Measurements from ENCODE around the gene CCDC154.
A peak's percentile ranks its signal among the peaks of the same experiment; 100 is the strongest.
"Not testable (repeated sequence)": the region's sequence is repeated elsewhere in the genome, so short reads cannot be mapped to it uniquely, and the experiment has no call there.

The CCDC154 gene

DNA sequence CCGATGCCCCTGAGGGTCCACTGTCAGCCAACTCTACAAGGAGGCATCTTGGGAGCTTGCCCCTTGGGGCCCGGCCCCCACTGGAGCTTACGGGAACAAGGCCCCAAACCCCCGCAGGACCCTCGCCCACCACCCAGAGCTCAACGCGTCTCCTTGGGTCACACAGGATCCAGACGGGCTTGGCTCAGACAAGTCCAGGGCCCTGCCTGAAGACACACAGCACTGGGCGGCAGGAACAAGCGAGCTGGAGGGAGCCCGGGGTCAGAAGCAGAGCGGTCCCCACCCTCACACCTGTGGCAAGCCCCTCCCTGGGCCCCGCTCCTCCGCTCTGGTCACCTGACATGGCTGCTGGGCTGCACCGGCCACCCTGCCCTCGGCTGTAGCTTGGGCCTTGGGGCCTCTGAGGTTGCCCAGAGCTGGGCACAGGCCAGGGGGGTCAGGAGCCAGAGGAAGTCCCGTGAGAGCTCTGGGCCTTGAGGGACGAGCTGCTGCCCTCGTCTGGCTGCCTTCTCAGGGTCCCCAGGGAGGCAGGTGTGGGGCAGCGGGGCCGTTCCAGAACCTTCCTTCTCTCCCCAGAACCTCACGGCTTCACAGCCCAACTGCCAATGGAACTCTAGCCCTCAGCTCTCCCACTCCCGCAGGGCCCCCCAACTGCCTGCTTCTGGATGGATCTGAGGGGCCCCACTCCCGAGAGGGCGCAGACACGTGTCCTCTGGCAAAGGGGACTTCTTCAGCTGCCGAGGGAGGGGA is at the start of gene CCDC154:
Gene CCDC154 (minus strand): TSS at position 577 of the 750 bp plus-strand sequence. CDS start 234 bp downstream, at position 343.
- no peak for DNase-seq

DNA sequence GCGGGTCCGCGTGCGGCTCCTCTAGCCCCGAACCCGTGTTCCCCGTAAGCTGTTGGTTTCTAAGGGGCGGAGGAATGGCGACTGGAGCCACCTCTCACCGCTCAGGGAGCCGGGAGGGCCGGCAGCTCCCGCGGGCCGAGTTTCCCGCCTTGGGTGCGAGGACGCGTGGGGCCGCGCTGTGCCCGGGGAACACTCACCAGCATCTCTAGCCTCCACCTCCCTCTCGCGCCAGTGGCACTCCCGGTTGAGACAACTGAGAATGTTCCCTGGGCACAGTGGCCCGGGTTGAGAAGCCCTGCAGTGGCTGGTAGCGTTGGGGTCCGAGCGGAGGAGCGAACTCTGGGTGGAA is 49.4 kb upstream of the CCDC154 start:
- no peak for DNase-seq

- peak; percentile 87 for DNase-seq
Observed at GRCh38 chr16:1492923-1493745, 48.8 kb upstream of the CCDC154 start, which contains the start of gene TELO2. TELO2 (plus strand) TSS chr16:1493360; CDS start chr16:1494282, 922 bp downstream.

- DNase-seq = no peak
Observed at GRCh38 chr16:1492082-1492922, 47.9 kb upstream of the CCDC154 start.

- DNase-seq = no peak
Observed at GRCh38 chr16:1491327-1491726, 47.0 kb upstream of the CCDC154 start.

GRCh38 chr16:1489077-1489476 is 44.7 kb upstream of the CCDC154 start:
- DNase-seq = no peak

- no peak for DNase-seq
Observed at GRCh38 chr16:1488619-1489018, 44.3 kb upstream of the CCDC154 start, which contains the start of gene PTX4. PTX4 (minus strand) TSS chr16:1488944; CDS start chr16:1488909, 35 bp downstream.

GRCh38 chr16:1488054-1488601 is 43.8 kb upstream of the CCDC154 start:
- DNase-seq = no peak

DNA sequence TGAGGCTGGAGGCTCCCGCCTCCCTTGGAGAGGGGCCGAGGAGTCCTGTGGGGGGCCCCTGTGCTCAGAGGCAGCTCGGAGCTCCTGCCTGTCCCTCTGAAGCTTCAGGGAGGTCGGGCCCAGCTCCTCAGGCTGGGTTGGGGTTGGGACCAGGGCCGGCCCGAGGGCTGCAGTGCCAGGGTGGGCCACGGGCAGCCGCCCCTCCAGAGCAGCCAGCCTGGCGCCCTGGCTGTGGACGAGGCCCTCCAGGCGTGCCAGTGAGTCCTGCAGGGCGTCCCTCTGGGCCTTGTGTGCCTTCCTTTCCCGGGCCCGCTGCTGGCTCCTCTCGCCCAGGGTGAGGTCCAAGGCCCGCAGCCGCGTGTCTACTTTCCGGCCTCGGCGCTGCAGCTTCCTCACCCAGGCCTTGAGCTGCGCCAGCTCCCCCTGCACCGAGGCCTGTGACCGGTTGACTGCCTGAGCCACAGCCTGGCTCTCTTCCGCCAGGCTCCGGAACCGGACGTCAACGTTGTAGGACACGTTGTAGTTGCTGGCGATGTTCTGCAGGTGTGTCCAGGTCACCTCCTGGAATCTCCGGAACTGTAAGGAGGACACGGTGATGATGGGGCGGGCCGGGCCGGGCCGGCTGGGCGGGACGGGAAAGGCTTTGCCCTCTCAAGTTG is 43.2 kb upstream of the CCDC154 start:
- no peak for DNase-seq

- DNase-seq = no peak
Observed at GRCh38 chr16:1486551-1487390, 42.4 kb upstream of the CCDC154 start.

- no peak for DNase-seq
Observed at GRCh38 chr16:1485847-1486496, 41.6 kb upstream of the CCDC154 start.

- DNase-seq = no peak
Observed at GRCh38 chr16:1481906-1482835, 37.8 kb upstream of the CCDC154 start.

- not testable (repeated sequence) for DNase-seq
Observed at GRCh38 chr16:1478937-1479336, 34.6 kb upstream of the CCDC154 start.

- DNase-seq = no peak
Observed at GRCh38 chr16:1477033-1477432, 32.7 kb upstream of the CCDC154 start.

- DNase-seq = no peak
Observed at GRCh38 chr16:1475552-1476114, 31.3 kb upstream of the CCDC154 start.

GRCh38 chr16:1474796-1475551 is 30.6 kb upstream of the CCDC154 start, which contains the start of gene CLCN7:
CLCN7 (minus strand) TSS chr16:1475028; CDS start chr16:1474974, 54 bp downstream.
- peak; percentile 90 for DNase-seq

DNA sequence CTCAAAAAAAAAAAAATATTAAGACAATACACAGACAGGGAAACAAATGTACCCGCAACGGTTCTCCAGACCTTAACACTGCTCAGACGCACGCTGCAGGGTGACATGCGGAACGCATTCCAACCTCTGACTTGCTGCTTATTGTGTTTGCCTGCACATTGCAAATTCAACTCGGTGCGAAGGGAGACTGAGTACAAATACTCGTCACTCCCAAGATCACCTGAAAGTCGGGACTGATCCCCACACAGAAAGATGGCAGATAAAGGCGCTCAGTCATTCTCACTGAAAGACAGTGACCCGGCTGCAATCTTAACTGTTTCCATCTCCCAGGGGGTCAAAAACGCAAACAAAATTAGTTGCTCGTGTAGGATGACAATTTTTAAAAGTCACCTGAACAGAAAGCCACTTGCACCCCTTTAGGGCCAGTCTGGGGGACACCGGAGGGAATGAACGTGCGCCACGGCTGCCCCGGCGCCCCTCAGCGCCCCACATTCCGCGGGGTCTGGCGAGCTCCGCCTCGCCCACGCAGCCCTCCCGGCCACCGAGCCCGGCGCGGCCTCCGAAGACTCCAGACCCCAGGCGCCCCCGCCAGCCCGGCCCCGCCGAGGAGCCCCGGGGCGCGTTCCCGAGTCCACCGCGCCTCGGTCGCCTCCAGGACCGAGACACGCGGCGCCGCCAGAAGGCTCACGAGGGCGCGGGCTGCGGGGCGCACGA is 29.9 kb upstream of the CCDC154 start:
- no peak for DNase-seq

Data from left hindlimb (tissue), 1 donor.